Muscle layer of duodenum (tissue), 2 donors: ENCODE results near the gene PTTG1IP.
"Not testable (repeated sequence)": the region's sequence is repeated elsewhere in the genome, so short reads cannot be mapped to it uniquely, and the experiment has no call there.

Source experiments
- H3K27ac ChIP-seq: one replicate; pipeline ENCODE4 v1.7.0; 2013; ENCODE audit warnings: mild to moderate bottlenecking, low read length
- H3K27me3 ChIP-seq: one replicate; pipeline ENCODE4 v1.7.0; 2013; ENCODE audit warnings: low read depth, mild to moderate bottlenecking, control low read depth, low read length
- H3K36me3 ChIP-seq, 2 donors: one replicate each; pipeline ENCODE4 v1.7.0; 2013; ENCODE audit warnings: low read length in 2 of 2, control low read depth in 1 of 2, mild to moderate bottlenecking in 1 of 2; ENCODE audit not compliant: insufficient read depth in 2 of 2, control insufficient read depth in 1 of 2
- H3K4me1 ChIP-seq, 2 donors: one replicate each; pipeline ENCODE4 v1.7.0; 2013; ENCODE audit warnings: low read length in 2 of 2, mild to moderate bottlenecking in 2 of 2, control low read depth in 1 of 2, moderate library complexity in 1 of 2; ENCODE audit not compliant: insufficient read depth in 2 of 2, control insufficient read depth in 1 of 2
- H3K4me3 ChIP-seq, 2 donors: one replicate each; pipeline ENCODE4 v1.7.0; 2013; ENCODE audit warnings: low read length in 2 of 2, low read depth in 1 of 2, mild to moderate bottlenecking in 1 of 2
- H3K9me3 ChIP-seq, 2 donors: one replicate each; pipeline ENCODE4 v1.7.0; 2013; ENCODE audit warnings: low read length in 2 of 2, control low read depth in 1 of 2, mild to moderate bottlenecking in 1 of 2; ENCODE audit not compliant: control insufficient read depth in 1 of 2
- donor health status: healthy.

Gene PTTG1IP

DNA sequence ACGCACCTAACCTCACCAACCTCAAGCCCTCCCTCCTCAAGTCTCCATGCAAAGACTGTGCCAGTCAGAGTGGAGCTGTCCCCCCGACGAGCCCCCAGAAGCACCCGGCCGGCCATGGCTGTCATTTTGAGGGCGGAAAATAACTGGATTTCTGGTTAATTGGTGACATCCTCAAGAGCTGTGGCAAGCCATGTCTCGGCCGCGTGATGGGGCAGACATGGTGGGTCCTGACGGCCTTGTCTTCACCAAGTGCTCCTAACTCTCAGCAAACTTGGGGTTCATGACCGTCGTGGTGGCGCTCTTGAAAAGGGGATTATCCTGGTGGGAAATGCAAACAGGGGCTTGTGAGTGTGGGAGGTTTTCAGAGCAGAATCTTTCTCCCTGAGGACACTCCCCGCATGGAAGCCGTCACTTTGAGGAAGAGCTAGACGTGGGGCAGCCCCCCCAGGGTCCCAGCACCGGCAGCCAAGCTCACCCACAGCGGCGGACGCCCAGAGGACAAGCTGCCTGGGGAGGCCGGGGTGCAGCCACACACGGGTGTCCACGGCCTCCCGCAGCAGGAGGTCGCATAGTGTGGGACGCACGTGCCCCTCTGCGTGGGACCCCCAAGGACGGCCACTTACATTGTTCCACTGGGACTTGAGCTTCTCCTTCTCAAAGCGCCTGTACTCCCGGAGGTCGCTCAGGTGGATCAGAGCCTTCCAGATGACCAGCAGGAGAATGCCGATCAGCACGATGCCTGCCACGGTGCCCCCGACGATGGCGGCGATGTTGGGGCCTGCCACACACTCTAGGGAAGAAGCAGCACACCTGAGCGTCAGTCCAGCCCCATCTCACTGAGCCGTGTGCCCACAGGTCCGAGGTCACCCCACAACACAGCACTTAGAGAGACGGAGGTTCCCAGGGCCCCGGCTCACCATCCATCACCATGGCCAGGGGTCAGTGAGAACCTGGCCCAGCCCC, 12.9 kb upstream of the PTTG1IP start:
- peaks cover 0 to 8% of the 10 kb centered on the region in 2 donors for H3K4me1 ChIP-seq
- H3K27me3 ChIP-seq, result no peaks in the 10 kb centered on the region
- H3K36me3 ChIP-seq, result no peaks in the 10 kb centered on the region
- H3K27ac ChIP-seq, result no peak overlapping the region
- no peak overlapping the region for H3K4me3 ChIP-seq
- H3K9me3 ChIP-seq, result no peaks in the 10 kb centered on the region

DNA sequence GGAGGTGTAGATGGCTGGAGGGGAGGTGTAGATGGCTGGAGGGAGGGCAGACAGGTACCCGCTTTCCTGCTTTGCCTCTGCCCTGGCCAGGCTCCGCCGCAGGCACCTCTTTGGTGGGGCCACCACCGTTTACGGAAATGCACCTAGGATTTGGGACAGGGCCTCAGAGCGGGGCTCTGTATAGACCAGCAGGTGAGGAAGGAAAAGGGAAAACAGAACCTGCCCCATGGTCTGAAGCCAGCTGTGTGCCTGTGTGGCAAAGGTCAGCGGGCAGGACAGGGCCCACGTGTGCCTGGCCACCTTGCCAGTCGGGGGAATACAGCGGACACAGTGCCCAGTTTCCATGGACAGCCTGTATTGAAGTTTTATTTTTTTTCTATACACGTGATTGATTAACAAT, 12.1 kb upstream of the PTTG1IP start:
- no peaks in the 10 kb centered on the region for H3K36me3 ChIP-seq
- no peaks in the 10 kb centered on the region for H3K9me3 ChIP-seq
- H3K27ac ChIP-seq, result no peak overlapping the region
- peaks cover 0 to 8% of the 10 kb centered on the region in 2 donors for H3K4me1 ChIP-seq
- no peaks in the 10 kb centered on the region for H3K27me3 ChIP-seq
- H3K4me3 ChIP-seq, result no peak overlapping the region

DNA sequence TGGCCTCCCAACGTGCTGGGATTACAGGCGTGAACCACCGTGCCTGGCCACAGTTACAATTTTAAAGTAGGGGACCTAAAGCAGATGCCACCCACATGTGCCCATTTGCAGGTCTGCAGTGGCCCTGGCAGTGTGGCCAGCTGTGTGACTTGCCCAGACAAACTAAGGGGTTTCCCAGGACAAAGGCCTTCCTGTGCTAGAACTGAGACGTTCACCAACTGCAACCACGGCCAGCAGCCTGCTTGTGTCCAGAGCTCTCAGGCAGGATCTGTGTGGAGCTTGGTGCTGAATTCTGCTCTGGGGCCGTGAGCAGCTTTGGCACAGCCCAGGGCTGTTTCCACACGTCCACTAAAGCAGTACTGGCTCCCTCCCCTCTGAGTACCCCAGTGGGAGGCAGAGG, 10.6 kb upstream of the PTTG1IP start:
- Histone ChIP-seq H3K36me3 (no peaks in the 10 kb centered on the region), H3K4me1 (peaks cover 0 to 13% of the 10 kb centered on the region in 2 donors), H3K27ac (no peak overlapping the region), H3K27me3 (no peaks in the 10 kb centered on the region), H3K9me3 (no peaks in the 10 kb centered on the region), H3K4me3 (no peak overlapping the region)

DNA sequence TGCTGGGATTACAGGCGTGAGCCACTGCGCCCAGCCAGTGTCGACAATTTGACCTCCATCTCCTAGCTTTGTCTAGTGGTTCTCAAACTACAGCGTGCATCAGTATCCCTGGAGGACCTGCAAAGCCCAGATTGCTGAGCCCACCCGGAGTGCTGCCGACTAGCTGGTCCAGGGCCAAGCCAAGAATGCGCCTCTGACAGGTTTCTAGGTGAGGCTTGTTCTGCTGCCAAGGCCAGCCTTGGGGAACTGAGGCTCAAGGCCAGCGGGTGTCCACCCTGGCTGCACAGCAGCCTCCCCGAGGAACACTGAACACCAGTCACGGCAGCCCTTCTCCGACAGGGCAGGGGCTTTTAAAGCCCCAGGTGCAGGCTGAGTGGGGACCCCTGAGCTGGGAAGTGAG, 9.8 kb upstream of the PTTG1IP start:
- H3K36me3 ChIP-seq, result no peaks in the 10 kb centered on the region
- H3K4me1 ChIP-seq, result peaks cover 0 to 13% of the 10 kb centered on the region in 2 donors
- H3K9me3 ChIP-seq, result no peaks in the 10 kb centered on the region
- no peak overlapping the region for H3K27ac ChIP-seq
- H3K4me3 ChIP-seq, result no peak overlapping the region
- H3K27me3 ChIP-seq, result no peaks in the 10 kb centered on the region

DNA sequence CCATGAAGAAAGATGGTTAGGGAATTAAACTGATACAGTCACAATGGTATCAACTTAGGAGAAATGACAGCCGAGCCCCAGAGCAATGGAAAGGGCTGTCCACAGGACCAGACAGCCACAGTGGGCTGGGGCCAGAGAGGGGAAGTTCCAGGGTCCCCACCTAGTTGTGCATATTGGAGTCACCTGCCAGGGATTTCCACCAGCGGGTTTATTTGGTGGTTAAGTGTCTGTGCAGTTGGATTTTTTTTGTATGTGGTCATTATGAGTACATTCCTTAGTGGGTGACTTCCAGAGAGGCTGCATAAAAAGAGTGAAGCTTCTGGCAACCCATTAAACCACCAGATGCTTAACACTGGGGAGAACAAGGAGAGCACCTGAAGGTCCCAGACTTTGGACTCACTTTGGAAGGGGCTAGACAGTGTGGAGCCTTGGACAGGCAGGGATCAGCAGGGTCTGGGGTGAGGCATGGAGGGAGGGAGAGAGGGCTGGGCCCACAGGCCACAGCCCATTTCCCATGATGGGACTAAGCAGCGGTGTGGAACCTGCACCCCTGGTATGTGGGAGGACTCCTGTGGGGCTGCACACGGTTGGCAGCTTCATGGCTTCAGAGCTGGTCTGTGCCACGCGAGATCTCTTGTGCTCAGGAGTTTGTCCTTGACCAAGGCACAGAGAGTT, 7.8 kb upstream of the PTTG1IP start:
- no peak overlapping the region for H3K27ac ChIP-seq
- H3K4me3 ChIP-seq, result no peak overlapping the region
- H3K9me3 ChIP-seq, result no peaks in the 10 kb centered on the region
- peaks cover 0 to 13% of the 10 kb centered on the region in 2 donors for H3K4me1 ChIP-seq
- H3K36me3 ChIP-seq, result no peaks in the 10 kb centered on the region
- no peaks in the 10 kb centered on the region for H3K27me3 ChIP-seq

DNA sequence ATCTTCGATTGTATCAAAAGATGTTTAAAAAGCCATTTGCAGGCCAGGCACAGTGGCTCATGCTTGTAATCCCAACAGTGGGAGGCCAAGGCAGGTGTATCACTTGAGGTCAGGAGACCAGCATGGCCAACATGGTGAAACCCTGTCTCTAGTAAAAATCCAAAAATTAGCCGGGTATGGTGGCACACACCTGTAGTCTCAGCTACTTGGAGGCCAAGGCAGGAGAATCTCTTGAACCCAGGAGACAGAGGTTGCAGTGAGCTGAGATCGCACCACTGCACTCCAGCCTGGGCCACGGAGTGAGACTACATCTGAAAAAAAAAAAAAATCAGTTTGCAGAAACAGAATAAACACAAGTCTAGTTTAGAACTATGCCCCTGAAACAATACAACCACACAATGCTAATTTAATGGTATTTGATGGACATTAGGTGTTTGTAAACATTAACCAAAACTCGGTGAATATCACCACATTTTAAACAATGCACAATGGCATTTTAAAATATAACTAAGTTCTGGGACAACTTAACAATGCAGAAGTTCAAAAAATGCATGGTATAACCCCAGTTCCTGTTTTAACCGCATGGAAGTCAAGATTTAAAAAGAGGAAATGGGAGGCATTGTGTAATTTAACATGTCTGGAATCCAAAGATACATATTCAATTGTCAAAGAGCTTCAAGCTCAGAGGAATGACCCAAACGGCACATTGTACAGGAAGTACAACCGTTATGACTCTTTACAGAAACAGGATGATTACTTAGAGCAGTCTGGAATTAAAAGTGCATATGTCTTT, 7.1 kb upstream of the PTTG1IP start:
- Histone ChIP-seq H3K36me3 (no peaks in the 10 kb centered on the region), H3K4me3 (no peak overlapping the region), H3K27ac (peak overlapping the region; percentile 40), H3K4me1 (peaks cover 0 to 13% of the 10 kb centered on the region in 2 donors), H3K9me3 (no peaks in the 10 kb centered on the region), H3K27me3 (no peaks in the 10 kb centered on the region)

DNA sequence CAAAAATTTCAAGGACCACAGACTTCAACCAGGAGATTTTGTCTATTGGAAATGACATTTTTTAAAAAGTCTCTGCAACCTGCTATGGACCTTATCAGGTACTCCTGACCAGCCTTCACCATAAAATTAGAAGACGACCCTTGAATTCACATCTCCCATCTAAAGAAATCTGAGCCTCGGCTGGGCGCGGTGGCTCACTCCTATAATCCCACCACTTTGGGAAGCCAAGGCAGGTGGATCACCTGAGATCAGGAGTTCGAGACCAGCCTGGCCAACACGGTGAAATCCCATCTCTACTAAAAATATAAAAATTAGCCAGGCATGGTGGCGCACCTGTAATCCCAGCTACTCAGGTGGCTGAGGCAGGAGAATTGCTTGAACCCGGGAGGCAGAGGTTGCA, 5.7 kb upstream of the PTTG1IP start:
- H3K27ac ChIP-seq, H3K36me3 ChIP-seq, H3K9me3 ChIP-seq, H3K27me3 ChIP-seq, H3K4me3 ChIP-seq: not testable (repeated sequence)
- peaks cover 9 to 13% of the 10 kb centered on the region in 2 donors for H3K4me1 ChIP-seq

DNA sequence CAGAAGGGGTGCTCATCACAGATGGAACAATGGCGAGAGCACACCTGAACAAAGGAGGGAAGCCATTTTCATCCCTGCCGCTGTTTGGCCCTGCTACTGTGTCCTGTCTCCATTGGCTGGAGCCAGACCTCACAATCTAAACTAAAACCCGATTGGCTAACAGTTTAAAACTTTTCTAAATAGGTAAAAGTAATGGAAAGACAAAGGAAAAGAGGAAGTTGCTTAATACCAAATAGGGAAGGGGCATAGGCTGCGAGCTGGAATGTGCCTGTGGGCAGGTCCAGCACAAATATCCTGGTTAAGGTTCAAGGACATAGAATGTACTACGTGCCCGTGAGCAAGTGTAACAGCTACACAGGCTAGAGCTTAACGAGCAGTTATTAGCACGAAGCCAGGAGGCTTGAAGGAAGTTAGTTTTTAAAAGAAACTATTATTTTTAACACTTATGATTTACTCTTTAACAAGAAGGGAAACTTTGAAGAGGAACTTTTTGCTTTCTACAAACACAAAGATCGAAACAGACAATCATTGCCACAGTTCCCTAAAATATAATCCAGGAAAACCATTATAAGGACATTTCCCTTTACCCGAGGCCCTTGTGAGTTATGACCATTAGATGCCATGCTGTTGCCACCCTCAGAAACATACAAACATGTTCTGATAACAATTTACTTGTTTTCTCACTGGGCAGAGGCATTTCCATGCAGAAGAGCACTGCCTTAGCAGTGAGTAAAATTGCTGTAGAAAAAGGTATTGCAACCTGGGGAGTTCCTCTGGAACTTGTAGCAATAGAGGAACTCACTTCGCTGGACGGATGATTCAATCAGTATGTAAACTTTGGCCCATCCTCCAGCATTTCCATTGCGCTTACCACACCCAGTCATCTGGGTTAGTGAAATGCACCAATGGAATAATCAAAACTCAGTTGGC, 4.8 kb upstream of the PTTG1IP start:
- H3K4me1 ChIP-seq, result peaks cover 9 to 13% of the 10 kb centered on the region in 2 donors
- no peaks in the 10 kb centered on the region for H3K9me3 ChIP-seq
- H3K4me3 ChIP-seq, result no peak overlapping the region
- no peaks in the 10 kb centered on the region for H3K36me3 ChIP-seq
- H3K27ac ChIP-seq, result peak overlapping the region; percentile 2
- no peaks in the 10 kb centered on the region for H3K27me3 ChIP-seq

DNA sequence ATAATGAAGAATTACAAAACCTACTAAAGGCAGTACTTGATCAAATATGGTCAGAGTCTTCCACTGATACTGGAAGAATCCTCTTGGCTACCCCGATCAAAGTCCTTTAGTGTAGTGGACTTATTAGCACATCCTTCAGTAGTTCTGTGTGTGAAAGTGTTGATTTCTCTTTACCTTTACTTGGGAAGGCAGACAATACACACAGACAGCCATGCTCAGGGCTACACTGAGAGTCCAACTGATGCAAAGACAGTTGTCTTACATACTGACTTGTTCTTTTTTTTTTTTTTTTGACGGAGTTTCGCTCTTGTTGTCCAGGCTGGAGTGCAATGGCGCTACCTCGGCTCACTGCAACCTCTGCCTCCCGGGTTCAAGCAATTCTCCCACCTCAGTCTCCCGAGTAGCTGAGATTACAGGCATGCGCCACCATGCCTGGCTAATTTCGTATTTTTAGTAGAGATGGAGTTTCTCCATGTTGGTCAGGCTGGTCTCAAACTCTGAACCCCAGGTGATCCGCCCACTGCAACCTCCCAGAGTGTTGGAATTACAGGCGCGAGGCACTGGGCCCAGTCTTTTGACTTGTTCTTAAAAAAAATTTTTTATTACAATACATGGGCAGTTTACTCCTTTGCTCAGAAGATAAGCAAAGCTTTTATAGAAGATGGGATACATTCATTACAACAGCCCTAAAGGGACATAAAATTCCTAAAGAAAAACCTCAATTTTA, 3.5 kb upstream of the PTTG1IP start:
- H3K27ac ChIP-seq, result no peak overlapping the region
- H3K4me3 ChIP-seq, result no peak overlapping the region
- peaks cover 8 to 12% of the 10 kb centered on the region in 2 donors for H3K4me1 ChIP-seq
- no peaks in the 10 kb centered on the region for H3K27me3 ChIP-seq
- no peaks in the 10 kb centered on the region for H3K9me3 ChIP-seq
- H3K36me3 ChIP-seq, result no peaks in the 10 kb centered on the region

DNA sequence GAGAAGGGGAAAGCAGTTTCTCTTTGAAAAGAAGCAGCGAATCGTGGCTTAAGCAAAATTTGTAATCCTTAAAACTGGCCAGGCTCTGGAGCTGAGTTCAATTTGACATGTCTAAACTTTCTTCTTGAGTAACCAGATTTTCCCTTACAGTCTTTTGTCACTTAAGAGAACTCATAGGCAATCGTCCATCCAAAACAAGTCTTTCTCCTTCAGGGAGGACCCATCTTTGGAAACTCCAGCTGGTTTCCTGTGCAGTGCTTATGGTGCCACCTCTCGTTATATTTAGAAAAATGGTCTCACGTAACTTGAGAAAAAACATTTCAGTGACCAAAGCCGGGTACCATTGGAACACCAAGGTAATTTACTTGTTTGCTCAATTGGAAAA, 1.8 kb upstream of the PTTG1IP start:
- peaks cover 22 to 29% of the 10 kb centered on the region in 2 donors for H3K4me1 ChIP-seq
- H3K27ac ChIP-seq, result peak overlapping the region; percentile 87
- H3K9me3 ChIP-seq, result no peaks in the 10 kb centered on the region
- no peaks in the 10 kb centered on the region for H3K27me3 ChIP-seq
- H3K36me3 ChIP-seq, result no peaks in the 10 kb centered on the region
- H3K4me3 ChIP-seq, result peak overlapping the region; percentile 63 to 92
